MM.1S (cell line): ENCODE measurements around the gene TMEM238.

Experiments used
- DNase-seq: peaks from one replicate; pipeline ENCODE4 v3.0.0-alpha.2; 2015
- H2AFZ ChIP-seq: fragments of 300-600 bp; sonication (generic); 2 replicates; pipeline ENCODE4 v1.6.0; 2016; ENCODE audit warnings: antibody characterized with exemption, low read length
- H3F3A ChIP-seq: fragments of 300-600 bp; sonication (generic); 2 replicates; pipeline ENCODE4 v1.6.1; 2016; ENCODE audit warnings: mild to moderate bottlenecking, antibody characterized with exemption, low read length, moderate library complexity, mixed read lengths; ENCODE audit not compliant: insufficient read depth
- H3K27ac ChIP-seq: fragments of 300-600 bp; sonication (generic); 2 replicates; pipeline ENCODE4 v1.5.1; 2016; ENCODE audit warnings: mild to moderate bottlenecking, low read length
- H3K27me3 ChIP-seq: fragments of 300-600 bp; sonication (generic); replicated peaks from 2 replicates; pipeline ENCODE4 v1.6.0; 2016; ENCODE audit warnings: low read length; ENCODE audit not compliant: insufficient read depth
- H3K36me3 ChIP-seq: fragments of 300-600 bp; sonication (generic); replicated peaks from 2 replicates; pipeline ENCODE4 v1.6.1; 2016; ENCODE audit warnings: mild to moderate bottlenecking, low read length, mixed read lengths; ENCODE audit not compliant: insufficient read depth
- H3K4me1 ChIP-seq: fragments of 300-600 bp; sonication (generic); 2 replicates; pipeline ENCODE4 v1.6.1; 2016; ENCODE audit warnings: low read length, mixed read lengths
- H3K4me2 ChIP-seq: fragments of 300-600 bp; sonication (generic); 2 replicates; pipeline ENCODE4 v1.6.0; 2016; ENCODE audit warnings: low read depth, low read length
- H3K4me3 ChIP-seq: fragments of 300-600 bp; sonication (generic); 2 replicates; pipeline ENCODE4 v1.5.1; 2016; ENCODE audit warnings: low read length, mixed read lengths
- H3K79me2 ChIP-seq: fragments of 300-600 bp; sonication (generic); 2 replicates; pipeline ENCODE4 v1.6.1; 2016; ENCODE audit warnings: mixed run types, low read length, mixed read lengths
- H3K9ac ChIP-seq: fragments of 300-600 bp; sonication (generic); 2 replicates; pipeline ENCODE4 v1.6.1; 2016; ENCODE audit warnings: low read length, mixed read lengths
- H3K9me2 ChIP-seq: fragments of 300-600 bp; sonication (generic); replicated peaks from 2 replicates; pipeline ENCODE4 v1.6.1; 2016; ENCODE audit warnings: mild to moderate bottlenecking, low read length, mixed read lengths; ENCODE audit not compliant: insufficient read depth
- H3K9me3 ChIP-seq: fragments of 300-600 bp; sonication (generic); replicated peaks from 2 replicates; pipeline ENCODE4 v1.6.1; 2016; ENCODE audit warnings: mild to moderate bottlenecking, low read length, mixed read lengths; ENCODE audit not compliant: insufficient read depth
- H4K20me1 ChIP-seq: fragments of 300-600 bp; sonication (generic); 2 replicates; pipeline ENCODE4 v1.6.1; 2016; ENCODE audit warnings: mild to moderate bottlenecking, low read length, moderate library complexity, mixed read lengths; ENCODE audit not compliant: insufficient read depth
- CTCF ChIP-seq: fragments of 300-600 bp; sonication (generic); IDR thresholded peaks from 2 replicates; pipeline ENCODE4 v1.5.1; 2016; ENCODE audit warnings: antibody characterized with exemption, low read length, mixed read lengths
- EZH2 ChIP-seq: fragments of 300-600 bp; sonication (generic); optimal IDR thresholded peaks from 2 replicates; pipeline ENCODE3; 2017; ENCODE audit warnings: low read depth, mild to moderate bottlenecking, antibody characterized with exemption, low read length, mixed read lengths
- EZH2phosphoT487 ChIP-seq: fragments of 300-600 bp; sonication (generic); IDR thresholded peaks from 2 replicates; pipeline ENCODE4 v1.6.1; 2018; ENCODE audit warnings: antibody characterized with exemption, low read length

TMEM238 gene

GRCh38 chr19:55345818-55346724, 38.0 kb downstream of the TMEM238 start:
- Histone ChIP-seq H4K20me1 (no peaks in the 10 kb centered on the region), H3K27me3 (peaks cover 5% of the 10 kb centered on the region), H3K27ac (no peak overlapping the region), H3K9me3 (no peaks in the 10 kb centered on the region), H3K4me1 (no peaks in the 10 kb centered on the region), H3K9ac (no peak overlapping the region), H3K4me3 (no peak overlapping the region), H2AFZ (no peak overlapping the region), H3K36me3 (no peaks in the 10 kb centered on the region; the same call in 1 of the 2 replicates), H3K9me2 (no peaks in the 10 kb centered on the region), H3F3A (no peaks in the 10 kb centered on the region; the same call in 1 of the 2 replicates), H3K4me2 (no peak overlapping the region), H3K79me2 (peaks cover 13% of the 10 kb centered on the region)
- DNase-seq: no peak
- no peak for TF ChIP-seq EZH2phosphoT487
- no peak for TF ChIP-seq EZH2
- no peak for TF ChIP-seq CTCF

- Histone ChIP-seq H4K20me1 (no peaks in the 10 kb centered on the region), H3K4me1 (no peaks in the 10 kb centered on the region), H3K9me3 (no peaks in the 10 kb centered on the region), H3K9me2 (no peaks in the 10 kb centered on the region), H3K4me2 (no peak overlapping the region), H3K9ac (no peak overlapping the region), H3K79me2 (peaks cover 21% of the 10 kb centered on the region), H3K27me3 (no peaks in the 10 kb centered on the region), H3K36me3 (no peaks in the 10 kb centered on the region; the same call in 1 of the 2 replicates), H2AFZ (no peak overlapping the region), H3K4me3 (no peak overlapping the region), H3K27ac (no peak overlapping the region), H3F3A (no peaks in the 10 kb centered on the region)
- no peak for DNase-seq
- TF ChIP-seq CTCF: no peak
Observed at GRCh38 chr19:55345101-55345817, 38.8 kb downstream of the TMEM238 start.

- Histone ChIP-seq H3K9ac (no peak overlapping the region), H4K20me1 (no peaks in the 10 kb centered on the region), H3K27me3 (no peaks in the 10 kb centered on the region), H3K36me3 (no peaks in the 10 kb centered on the region; the same call in 1 of the 2 replicates), H3K4me2 (no peak overlapping the region), H3K27ac (no peak overlapping the region), H3K9me2 (no peaks in the 10 kb centered on the region), H2AFZ (no peak overlapping the region), H3K4me1 (no peaks in the 10 kb centered on the region), H3K4me3 (no peak overlapping the region), H3K9me3 (no peaks in the 10 kb centered on the region), H3K79me2 (peaks cover 24% of the 10 kb centered on the region), H3F3A (no peaks in the 10 kb centered on the region)
- DNase-seq: no peak
- TF ChIP-seq CTCF: no peak
- no peak for TF ChIP-seq EZH2
- TF ChIP-seq EZH2phosphoT487: no peak
Observed at GRCh38 chr19:55344444-55344843, 39.6 kb downstream of the TMEM238 start.
